Loucy (cell line): Measurements from ENCODE around the gene SSBP3.

Source experiments
- CTCF ChIP-seq: fragments of 200-600 bp; sonication (generic); conservative IDR thresholded peaks from 2 replicates; pipeline ENCODE4 v1.5.1; 2014; ENCODE audit warnings: mild to moderate bottlenecking, antibody characterized with exemption, low read length
- EZH2phosphoT487 ChIP-seq: fragments of 200-600 bp; IDR thresholded peaks from 2 replicates; pipeline ENCODE4 v1.6.1; 2018; ENCODE audit warnings: antibody characterized with exemption, mild to moderate bottlenecking, moderate library complexity, borderline replicate concordance

GRCh38 chr1:54273795-54274163, 132.4 kb downstream of the SSBP3 start:
- no peak for TF ChIP-seq CTCF
- no peak for TF ChIP-seq EZH2phosphoT487
